Epidermal melanocyte (primary cell): ENCODE results near the gene ADCY10.
"Not testable (repeated sequence)": the region's sequence is repeated elsewhere in the genome, so short reads cannot be mapped to it uniquely, and the experiment has no call there.

Experiments
- DNase-seq: peaks from one replicate; pipeline ENCODE4 v3.0.0; 2011; ENCODE audit warnings: low spot score; ENCODE audit not compliant: insufficient read length

The ADCY10 gene

GRCh38 chr1:167862432-167863076 lies 51.4 kb downstream of the ADCY10 start:
- DNase-seq, result no peak

GRCh38 chr1:167861664-167862381 lies 52.1 kb downstream of the ADCY10 start:
- no peak for DNase-seq

GRCh38 chr1:167860231-167860923 lies 53.6 kb downstream of the ADCY10 start:
- no peak for DNase-seq

DNA sequence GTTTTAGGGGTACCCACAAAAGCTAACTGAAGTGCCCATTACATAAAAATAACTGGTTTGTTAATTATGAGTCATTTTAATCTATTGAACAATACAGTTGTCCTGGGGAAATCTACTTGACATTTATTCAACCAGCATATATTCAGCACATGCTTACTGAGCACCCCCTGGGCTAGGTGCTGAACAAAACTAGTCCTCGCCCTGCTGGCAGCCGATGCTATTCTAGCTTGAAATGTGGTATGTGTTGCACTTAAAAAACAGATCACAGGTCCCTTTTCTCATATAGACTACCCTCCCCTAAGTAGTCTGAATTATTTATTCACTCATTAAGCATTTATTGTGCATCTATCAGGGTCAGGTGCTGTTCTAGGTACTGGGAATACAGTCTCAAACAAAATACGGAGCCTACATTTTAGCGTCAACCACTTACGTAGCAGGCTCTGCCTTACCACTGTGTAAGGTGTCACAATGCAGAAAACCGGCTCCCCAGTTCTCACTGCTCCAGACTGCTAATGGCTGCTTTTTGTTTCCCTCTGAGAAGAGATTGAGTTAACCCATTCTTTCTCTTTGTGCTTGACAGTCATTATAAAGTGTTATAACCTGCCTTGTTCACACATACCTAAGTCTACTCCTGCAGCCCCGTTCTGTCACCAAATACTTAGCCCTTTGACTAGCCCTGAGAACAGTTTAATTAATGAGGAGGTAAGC lies 57.1 kb downstream of the ADCY10 start:
- no peak for DNase-seq

- DNase-seq, result no peak
Measured at GRCh38 chr1:167854184-167854583, 59.8 kb downstream of the ADCY10 start.

DNA sequence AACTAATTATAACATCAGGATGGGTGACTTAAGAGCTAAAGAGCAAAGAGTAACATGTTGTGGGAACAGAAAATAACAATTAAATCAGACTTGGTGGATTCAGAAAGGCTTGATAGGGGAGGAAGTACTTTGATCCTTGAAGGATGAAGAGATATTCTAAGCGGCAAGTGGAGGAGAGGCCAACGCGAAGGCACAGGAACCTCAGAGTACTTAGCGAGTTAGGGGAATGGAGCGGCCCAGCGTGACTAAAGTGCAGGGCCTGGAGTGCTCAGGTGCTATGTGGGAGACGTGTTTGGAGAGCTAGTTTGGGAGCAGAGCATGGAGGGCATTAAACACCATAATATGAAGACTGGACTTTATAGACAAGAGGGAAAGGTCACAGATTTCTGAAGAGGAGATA lies 64.3 kb downstream of the ADCY10 start:
- DNase-seq, result no peak

DNA sequence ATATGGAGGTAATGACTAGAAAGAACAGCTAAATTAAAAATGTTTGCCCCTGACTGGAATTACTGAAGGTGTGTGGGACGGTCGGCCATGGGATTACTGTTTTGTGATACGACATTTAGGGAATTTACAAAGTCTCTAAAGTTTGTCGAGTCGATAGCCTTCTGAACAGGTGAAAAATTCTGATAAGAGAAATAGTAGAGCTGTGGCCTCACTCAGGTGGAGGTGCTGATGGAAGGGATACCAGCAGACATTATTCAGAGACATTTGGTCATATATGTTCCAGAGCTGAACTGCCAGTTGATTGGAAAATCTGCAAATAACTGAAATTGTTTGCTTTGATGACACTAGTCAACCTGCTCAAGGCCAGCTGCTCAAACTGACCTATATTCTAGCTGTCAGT lies 71.1 kb downstream of the ADCY10 start:
- no peak for DNase-seq

DNA sequence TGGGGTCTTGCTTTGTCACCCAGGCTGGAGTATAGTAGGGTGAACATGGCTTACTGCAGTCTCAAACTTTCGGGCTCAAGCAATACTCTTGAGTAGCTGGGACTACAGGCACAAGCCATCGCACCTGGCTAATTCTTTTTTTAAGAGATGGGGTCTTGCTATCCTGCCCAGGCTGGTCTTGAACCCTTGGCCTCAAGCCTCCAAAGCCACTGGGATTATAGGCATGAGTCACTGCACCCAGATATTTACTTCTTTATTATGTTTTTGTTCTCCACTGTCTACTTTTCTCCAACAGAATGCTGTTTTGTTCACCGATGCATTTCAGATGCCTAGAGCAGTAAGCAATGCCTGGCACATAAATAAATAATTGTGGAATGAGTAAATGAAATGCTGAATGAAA lies 72.4 kb downstream of the ADCY10 start:
- DNase-seq, result no peak

GRCh38 chr1:167839009-167839408 lies 74.9 kb downstream of the ADCY10 start:
- DNase-seq, result no peak

DNA sequence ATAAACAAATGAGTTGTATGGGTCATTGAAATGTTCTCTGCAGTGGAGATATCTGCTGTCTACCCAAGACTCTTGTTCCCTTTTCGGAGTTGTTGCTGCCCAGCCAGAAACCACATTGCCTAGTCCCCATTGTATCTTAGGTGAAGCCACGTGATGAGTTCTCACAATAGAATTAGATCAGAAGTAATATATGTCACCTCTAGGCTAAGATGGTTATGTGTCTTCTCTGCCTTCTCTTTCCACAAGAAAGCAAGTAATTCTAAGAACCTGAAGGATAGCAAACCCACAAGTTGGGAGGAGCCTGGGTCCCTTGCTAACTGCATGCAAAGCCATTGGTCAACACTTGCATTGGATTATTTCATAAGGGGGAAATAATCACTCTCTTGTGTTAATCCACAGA lies 76.6 kb downstream of the ADCY10 start:
- no peak for DNase-seq

DNA sequence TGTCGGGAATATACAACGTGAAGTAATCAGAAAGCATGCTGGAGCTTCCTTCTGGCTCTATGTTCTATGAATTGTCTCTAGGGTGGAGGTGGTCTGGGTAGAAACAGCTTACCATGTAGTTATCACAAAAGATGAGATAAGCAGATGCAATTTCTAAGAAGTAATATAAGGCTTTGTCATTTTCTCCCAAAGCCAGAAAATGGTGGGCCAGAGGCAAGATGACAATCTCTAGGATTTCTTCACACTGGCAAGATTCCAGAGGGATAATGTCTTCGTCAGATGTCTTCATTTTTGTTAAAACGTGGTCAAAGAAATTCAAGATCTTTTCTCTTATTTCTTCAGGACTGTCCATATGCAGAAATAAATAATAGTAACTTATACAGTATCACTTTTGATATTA lies 77.7 kb downstream of the ADCY10 start:
- DNase-seq, result no peak

GRCh38 chr1:167833904-167834303 lies 80.0 kb downstream of the ADCY10 start:
- DNase-seq, result no peak

DNA sequence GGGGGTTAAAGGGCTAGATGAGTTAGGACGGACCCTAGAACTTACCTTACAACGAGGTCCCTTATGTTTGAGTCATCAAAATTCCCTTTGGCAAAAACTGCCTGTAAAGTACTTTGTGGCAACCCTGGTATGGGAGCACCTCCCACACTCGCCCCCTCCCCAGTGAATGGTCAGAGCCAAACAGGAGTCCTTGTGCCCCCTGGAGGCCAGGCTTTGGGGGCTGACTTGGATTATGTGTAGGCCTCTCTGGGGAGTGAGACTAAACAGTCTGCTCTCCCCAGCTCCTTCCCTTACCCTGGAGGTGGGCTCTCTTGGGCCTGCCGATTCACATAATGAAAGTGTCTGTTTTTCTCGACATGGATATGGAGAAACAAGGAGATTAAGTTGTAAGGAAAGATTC lies 81.2 kb downstream of the ADCY10 start:
- DNase-seq, result no peak

GRCh38 chr1:167830668-167831067 lies 83.3 kb downstream of the ADCY10 start:
- not testable (repeated sequence) for DNase-seq

- DNase-seq, result no peak
Measured at GRCh38 chr1:167829868-167830267, 84.1 kb downstream of the ADCY10 start.

DNA sequence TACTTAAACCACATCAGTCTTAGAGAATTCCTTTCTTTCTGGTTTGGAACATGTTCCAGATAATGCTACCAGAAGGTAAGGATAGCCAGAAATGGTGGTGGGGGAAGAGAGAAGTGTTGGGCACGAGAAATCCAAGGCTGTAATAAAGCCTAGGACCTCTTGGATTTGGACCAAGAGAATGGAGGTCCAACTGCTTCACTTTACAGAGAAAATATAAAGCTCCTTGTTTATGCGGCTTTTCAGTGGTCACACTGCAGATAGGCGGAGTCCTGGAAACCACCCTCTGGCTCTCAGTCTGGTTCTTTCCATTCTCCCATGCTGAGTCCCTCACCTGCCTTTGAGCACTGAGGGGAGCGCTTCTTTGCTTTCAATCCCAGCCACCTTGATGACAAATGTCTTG lies 87.8 kb downstream of the ADCY10 start:
- no peak for DNase-seq

GRCh38 chr1:167825419-167826079 lies 88.4 kb downstream of the ADCY10 start:
- no peak for DNase-seq

GRCh38 chr1:167824163-167824794 lies 89.7 kb downstream of the ADCY10 start:
- no peak for DNase-seq

GRCh38 chr1:167821969-167822685 lies 91.8 kb downstream of the ADCY10 start:
- no peak for DNase-seq

GRCh38 chr1:167821356-167821685 lies 92.6 kb downstream of the ADCY10 start:
- DNase-seq, result no peak
